Glomerular visceral epithelial cell (primary cell): ENCODE results near the gene PRAMEF5.
"Not testable (repeated sequence)": the region's sequence is repeated elsewhere in the genome, so short reads cannot be mapped to it uniquely, and the experiment has no call there.

Source experiments
- DNase-seq: peaks from one replicate; pipeline ENCODE4 v3.0.0-alpha.2; 2016; ENCODE audit errors: extremely low spot score

The PRAMEF5 gene

DNA sequence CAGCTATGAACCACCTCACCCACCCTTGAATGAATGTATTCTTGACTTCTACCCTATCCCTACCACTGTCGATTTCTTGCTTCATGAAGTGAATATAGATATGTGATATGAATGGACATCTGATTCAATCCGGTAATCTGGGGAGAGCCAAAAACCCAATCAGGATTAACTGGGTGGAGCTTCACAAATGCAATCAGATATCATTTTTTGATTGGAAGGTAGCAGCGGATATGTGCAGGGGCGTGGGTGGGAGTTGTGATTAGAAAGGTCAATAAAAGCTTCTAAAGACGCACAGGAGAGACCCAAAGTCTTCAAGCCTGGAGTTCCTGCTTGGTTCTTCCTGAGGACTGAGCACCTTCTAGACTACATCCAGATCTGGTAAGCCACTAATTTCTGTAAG lies at the start of gene PRAMEF5:
Gene PRAMEF5, plus strand, starts transcription at position 301 of the 400 bp plus-strand sequence. CDS start 5,071 bp downstream, outside the sequence.
- not testable (repeated sequence) for DNase-seq

DNA sequence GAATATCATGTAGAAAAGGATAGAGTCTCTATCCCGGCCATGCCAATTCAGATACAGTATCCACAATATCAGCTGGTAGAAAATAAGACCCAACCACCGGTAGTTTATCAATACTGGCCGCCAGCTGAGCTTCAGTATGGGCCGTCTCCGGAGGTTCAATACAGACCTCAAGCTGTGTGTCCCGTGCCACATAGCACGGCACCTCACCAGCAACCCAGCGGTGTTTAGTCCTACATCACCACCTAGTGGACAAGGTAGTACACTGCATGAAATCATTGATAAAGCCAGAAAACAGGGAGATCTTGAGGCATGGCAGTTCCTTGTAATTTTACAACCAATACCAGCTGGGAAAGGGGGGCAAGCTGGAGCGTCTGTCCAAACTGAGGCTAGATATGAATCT lies 45.3 kb upstream of the PRAMEF5 start:
- not testable (repeated sequence) for DNase-seq

GRCh38 chr1:13216619-13217018 lies 37.4 kb upstream of the PRAMEF5 start:
- DNase-seq = not testable (repeated sequence)

DNA sequence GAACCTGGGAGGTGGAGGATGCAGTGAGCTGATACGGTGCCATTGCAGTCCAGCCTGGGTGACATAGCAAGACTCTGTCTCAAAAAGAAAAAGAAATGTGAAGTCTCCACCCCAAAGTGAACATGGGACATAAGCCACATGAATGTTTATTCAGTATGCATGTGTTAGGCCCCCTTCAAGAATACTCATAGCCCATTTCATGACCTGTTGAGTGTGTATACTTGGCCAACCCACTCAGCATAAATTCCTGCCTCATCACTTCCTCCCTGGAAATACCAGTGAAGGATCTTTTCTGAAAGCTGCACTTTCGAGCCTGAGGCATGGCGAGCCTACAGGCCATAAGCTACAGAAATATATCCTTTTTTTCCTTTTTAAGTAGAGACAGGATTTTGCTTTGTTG lies 34.8 kb upstream of the PRAMEF5 start:
- not testable (repeated sequence) for DNase-seq

- DNase-seq = not testable (repeated sequence)
Measured at GRCh38 chr1:13222788-13223187, 31.2 kb upstream of the PRAMEF5 start.

DNA sequence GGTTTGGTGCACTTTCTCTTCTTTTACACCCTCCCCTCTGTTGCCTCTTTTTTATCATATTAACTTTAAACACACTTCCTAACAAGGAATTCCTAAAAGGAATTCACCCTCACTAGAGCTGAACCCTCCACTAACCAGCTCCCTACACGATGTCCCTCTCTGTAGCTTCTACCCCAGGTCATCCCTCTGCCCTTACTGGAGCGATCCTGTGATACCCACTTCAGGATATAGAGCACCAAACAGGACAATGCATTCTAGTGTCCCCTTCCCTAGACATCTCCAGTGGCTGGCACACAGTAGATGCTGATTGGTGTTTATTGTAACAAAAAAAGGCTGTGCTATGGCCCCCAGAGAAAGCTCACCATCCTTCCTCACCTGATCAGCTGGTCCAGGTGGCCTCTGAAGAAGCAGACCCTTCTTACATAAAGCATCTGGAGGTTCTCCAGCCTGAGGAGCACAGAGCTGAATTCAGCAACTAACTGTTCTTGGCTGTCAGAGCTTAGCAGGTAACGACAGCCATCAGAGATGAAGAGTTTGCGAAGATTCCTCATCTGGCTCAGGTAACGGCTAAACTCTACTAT lies 29.4 kb upstream of the PRAMEF5 start:
- DNase-seq = no peak

GRCh38 chr1:13225675-13226204 lies 28.3 kb upstream of the PRAMEF5 start, which contains the start of gene PRAMEF18:
PRAMEF18 (minus strand) TSS chr1:13226154; CDS start chr1:13226106, 48 bp downstream.
- DNase-seq = not testable (repeated sequence)

- DNase-seq = not testable (repeated sequence)
Measured at GRCh38 chr1:13227271-13228055, 26.5 kb upstream of the PRAMEF5 start.

DNA sequence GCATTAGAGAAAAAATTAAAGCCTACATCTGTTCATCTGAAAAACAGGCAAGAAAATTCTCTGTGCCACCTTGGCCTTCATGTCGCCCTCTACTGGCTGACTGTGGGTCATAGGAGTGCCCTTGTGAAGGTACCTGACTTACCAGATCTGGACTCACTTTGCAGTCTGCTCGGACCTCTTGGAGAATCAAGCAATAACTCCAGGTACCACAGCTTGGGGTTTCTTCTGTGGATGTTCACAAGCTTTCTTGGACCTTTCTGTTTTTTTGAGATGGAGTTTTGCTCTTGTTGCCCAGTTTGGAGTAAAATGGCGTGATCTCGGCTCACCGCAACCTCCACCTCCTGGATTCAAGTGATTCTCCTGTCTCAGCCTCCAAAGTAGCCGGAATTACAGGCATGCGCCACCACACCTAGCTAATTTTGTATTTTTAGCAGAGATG lies 25.6 kb upstream of the PRAMEF5 start:
- no peak for DNase-seq

GRCh38 chr1:13230096-13230495 lies 23.9 kb upstream of the PRAMEF5 start:
- DNase-seq = not testable (repeated sequence)

DNA sequence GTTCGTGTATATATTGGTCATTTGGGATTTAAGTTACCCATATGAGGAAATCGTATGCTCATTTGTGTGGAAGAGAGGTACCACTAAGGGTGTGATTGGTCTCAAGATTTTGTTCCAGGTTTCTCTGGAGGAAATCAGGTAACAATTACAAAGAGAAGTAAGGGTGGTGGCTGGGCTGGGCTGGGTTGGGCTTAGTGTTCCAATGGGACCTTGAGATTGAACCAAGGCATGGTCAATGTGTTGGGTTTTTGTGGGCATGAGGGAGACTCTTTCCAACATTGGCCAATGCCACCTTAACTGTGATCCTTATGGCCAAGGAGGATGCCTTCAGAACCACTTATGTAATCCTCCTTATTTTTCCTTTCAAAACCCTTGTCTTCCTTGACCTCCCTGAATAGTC lies 23.4 kb upstream of the PRAMEF5 start:
- not testable (repeated sequence) for DNase-seq

DNA sequence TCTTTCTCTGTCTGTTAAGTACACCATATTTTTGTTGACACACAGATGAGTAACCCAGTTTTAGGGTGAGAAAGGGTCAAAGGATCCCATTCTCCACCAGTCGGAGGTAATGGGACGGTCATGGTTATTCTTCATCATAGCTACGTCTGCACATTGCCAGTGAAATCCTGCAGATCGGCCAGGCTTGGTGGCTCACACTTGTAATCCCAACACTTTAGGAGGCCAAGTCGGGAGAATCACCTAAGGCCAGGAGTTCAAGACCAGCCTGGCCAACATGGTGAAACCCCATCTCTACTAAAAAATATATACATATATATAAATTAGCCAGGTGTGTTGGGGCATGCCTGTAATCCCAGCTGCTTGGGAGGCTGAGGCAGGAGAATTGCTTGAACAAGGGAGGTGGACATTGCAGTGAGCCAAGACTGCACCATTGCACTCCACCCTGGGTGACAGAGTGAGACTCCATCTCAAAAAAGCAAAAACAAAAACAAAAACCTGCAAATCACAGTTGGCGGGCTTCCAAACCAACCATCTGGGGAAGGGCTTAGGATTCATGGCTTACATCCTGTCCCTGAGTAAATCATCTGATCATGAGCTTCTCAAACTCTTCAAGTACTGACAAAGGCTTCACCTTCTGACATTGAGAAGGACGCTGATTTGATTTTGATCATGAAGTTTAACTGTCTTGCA lies 22.8 kb upstream of the PRAMEF5 start:
- DNase-seq = not testable (repeated sequence)

GRCh38 chr1:13232056-13232455 lies 21.9 kb upstream of the PRAMEF5 start:
- DNase-seq = not testable (repeated sequence)

GRCh38 chr1:13234057-13234456 lies 19.9 kb upstream of the PRAMEF5 start:
- DNase-seq = not testable (repeated sequence)

DNA sequence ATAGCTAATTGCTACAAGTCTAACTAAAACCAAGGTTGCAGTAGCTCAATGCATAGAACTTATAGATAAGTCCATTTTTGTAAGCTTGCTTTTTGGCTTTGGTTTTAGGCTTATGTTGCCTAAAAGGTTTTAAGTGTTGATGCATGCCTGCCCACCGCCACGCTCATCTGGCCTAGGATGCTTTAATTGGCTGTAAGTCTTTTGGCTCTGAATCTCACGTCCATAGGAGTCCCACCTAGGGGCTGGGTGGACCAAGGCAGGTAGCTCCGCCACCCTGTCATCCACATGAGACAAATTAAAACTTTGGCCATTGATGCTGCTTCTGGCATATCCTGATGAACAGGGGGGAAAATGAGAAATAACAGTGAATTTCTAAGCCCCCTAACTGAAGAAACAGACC lies 16.4 kb upstream of the PRAMEF5 start:
- not testable (repeated sequence) for DNase-seq

DNA sequence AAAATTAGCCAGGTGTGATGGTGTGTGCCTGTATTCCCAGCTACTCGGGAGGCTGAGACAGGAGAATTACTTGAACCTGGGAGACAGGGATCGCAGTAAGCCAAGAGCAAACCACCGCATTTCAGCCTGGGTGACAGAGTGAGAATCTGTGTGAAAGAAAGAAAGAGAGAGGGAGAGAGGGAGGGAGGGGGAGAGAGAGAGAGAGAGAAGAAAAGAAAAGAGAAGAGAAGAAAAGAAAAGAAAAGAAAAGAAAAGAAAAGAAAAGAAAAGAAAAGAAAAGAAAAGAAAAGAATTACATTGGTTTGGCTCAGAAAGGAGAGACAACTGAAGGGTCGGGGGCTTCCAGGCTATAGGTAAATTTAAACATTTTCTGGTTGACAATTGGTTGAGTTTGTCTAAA lies 14.4 kb upstream of the PRAMEF5 start:
- DNase-seq = not testable (repeated sequence)

GRCh38 chr1:13243536-13244263 lies 10.3 kb upstream of the PRAMEF5 start:
- DNase-seq = not testable (repeated sequence)

DNA sequence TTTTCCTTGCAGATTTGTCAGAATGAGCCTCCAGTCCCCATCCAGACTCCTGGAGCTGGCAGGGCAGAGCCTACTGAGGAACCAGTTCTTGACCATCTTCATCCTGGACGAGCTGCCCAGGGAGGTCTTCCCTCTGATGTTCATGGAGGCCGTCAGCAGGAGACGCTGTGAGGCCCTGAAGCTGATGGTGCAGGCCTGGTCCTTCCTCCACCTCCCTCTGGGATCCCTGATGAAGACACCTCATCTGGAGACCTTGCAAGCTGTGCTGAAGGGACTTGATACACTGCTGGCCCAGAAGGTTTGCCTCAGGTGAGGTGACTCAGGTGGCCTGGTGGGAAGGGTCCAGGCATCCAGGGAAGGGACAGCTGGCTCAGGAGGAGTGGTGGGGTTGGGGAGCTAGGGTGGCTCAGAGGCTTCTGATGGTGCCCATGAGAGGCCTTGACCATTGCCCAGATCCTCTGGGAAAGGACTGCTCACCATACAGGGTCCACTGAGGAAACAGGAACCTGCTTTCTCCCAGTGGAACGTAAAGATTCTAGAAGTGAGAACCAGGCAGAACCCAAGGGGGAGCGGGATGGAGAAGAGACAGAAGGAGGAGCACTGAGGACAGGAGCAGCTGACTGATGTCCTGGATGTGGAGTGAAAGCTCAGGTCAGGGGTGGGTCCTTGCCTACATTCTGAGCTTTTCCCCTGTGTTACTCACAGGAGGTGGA lies 8.0 kb upstream of the PRAMEF5 start:
- DNase-seq = not testable (repeated sequence)

DNA sequence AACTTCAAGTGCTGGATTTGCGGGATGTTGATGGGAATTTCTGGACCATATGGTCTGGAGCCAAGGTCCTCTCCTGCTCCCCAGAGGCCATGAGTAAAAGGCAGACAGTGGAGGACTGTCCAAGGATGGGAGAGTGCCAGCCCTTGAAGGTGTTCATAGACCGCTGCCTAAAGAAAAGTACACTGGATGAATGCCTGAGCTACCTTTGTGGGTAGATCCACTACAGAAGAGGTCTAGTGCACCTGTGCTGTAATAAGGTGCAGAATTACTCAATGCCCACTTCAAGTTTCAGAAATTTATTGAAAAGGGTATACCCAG lies 7.5 kb upstream of the PRAMEF5 start:
- not testable (repeated sequence) for DNase-seq

- not testable (repeated sequence) for DNase-seq
Measured at GRCh38 chr1:13247122-13247521, 6.9 kb upstream of the PRAMEF5 start.

GRCh38 chr1:13265124-13265523 lies 11.1 kb downstream of the PRAMEF5 start:
- DNase-seq = not testable (repeated sequence)
